ENCODE measurements around the gene CALML5.

Gene CALML5

GRCh38 chr10:5515948-5516761, 16.8 kb upstream of the CALML5 start:
- no peak for DNase-seq (ENCODE audit: low spot score)

GRCh38 chr10:5514226-5514850, 15.0 kb upstream of the CALML5 start:
- no peak for DNase-seq (ENCODE audit: low spot score)

DNA sequence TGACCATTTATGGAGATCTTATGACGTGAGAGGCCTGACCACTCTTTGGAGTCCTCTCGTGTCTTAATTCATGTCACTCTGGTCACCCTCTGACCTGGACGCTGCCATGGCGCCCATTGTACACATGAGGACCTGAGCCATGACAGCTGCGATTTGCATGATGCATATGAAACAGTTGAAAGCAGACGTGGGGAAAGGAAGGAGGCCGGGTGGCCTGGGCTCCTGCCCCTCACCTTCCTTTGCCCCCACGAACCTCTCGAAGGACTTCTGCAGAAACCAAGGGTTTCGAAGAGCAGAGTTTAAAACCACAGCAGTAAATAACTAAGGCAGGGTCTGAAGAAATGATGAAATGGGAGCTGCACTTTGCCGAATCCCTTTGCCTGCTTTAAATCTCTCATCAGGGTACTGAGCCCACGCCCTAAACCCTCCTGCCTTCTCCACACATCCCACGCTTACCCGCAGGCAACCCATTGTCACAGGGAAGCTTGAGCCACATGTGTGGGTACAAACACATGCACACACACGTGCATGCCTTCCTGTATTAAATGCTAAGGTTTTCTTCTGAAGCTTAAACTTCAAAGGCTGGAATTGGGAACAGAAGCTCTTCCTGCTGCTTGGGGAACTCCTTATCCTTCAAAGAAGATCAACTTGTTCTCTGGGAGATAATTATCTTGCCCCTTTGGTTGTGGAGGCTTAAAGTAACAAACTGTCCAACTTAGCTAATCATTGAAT, 13.7 kb upstream of the CALML5 start:
- no peak for DNase-seq (ENCODE audit: low spot score)

DNA sequence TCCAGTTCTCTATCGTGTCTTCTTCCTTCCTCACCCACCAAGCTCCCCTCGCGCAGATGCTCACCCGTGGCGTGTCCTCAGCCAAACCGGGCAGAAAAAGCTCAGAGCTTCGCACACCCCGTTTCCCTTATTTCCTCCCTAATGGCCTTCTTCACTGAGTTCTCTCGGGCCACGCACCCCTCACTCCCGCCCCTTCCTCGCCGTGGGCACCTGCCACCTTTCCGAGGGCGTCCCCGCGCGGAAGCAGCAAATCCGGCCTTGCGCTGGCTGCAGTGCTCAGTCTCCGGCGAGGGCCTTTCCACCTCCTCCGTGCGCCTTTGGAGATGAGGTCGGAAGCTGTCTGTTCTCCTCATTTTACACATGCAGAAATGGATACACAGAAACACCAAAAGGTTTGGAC, 13.0 kb upstream of the CALML5 start:
- DNase-seq (ENCODE audit: low spot score): no peak

- no peak for DNase-seq (ENCODE audit: low spot score)
These were observed 12.5 kb upstream of the CALML5 start for GRCh38 chr10:5511885-5512280.

DNA sequence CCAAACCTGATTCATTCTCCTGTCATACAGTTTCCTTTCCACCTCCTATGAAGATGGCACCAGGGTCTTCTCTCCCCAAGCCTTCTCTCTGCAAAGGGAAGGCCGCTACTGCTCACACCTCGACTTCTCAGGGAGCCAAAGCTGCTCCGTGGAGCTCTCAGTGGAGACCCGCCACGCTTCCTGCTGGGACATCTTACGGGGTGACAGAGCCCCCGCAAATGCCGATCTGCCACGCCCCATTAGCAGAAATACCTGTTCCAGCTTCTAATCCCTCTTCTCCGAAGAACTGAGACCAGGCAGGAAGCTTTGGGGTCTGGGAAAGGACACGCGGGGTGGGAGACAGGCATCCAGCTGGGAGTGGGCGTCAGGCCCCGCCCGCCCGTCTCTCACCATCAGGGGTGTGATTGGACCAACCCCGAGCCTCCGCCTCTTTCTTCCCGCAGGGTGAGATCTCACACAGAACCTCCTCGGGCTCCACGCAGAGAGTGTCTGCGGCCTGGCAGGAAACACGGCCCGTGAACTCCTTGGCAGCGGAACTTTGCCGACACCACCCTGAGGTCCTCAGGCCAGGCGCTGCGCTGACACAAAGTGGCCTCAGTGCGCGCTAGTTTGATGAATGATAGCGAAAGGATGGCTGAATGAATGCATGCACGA, 12.0 kb upstream of the CALML5 start:
- DNase-seq (ENCODE audit: low spot score): no peak

DNA sequence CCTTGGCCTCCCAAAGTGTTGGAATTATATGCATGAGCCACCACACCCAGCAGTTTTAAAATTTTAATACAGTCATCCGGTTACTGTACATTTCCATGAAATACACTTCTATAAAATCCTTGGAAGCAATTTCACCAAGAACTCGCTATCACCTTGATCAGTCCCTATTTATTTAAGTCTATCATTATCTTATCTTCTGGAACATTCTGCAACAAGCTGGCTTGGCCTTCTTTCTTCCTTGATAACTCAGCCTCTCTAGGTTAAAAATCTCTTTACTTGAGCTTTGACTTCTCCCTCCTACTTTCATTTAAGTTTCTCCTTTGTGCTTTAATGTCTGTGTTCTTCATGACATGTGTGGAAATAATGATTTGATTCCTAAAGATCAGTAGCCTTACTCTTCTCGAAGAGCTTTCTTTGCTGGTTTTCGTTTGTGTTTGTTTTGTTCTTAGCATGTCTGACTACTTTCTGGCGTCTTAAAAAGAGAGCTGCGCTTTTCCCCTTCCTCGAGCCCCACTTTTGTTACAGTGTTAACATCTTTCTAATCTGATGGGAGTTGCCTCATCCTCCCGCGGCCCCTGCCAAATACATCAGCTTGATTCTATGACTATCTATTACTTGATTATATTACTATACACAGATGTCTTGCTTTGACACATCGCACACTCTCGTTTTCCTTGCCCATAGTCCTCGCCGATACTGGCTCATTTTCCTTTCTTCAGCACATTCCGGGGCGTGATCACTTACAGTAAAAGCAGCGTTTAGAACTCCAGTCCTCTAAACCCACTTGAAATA, 11.1 kb upstream of the CALML5 start:
- no peak for DNase-seq (ENCODE audit: low spot score)

DNA sequence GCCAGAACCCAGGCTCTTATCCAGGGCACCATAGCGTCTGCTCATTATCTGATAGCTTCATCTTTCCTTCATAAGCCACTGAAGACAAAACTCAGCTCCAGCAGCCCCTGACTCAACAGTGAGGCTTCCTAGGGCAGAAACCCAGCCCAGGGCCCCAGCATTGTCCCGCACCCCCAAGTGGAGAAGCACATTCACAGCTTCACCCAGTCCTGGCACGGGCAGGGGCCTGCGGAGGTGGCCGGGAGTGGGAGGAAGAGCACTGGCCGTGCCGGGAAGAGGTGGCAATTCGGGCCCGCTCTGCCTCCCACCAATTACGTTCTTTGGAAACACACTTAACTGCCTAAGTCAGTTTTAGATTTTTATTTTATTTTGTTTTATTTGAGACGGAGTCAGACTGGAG, 10.3 kb upstream of the CALML5 start:
- DNase-seq (ENCODE audit: low spot score): no peak

DNA sequence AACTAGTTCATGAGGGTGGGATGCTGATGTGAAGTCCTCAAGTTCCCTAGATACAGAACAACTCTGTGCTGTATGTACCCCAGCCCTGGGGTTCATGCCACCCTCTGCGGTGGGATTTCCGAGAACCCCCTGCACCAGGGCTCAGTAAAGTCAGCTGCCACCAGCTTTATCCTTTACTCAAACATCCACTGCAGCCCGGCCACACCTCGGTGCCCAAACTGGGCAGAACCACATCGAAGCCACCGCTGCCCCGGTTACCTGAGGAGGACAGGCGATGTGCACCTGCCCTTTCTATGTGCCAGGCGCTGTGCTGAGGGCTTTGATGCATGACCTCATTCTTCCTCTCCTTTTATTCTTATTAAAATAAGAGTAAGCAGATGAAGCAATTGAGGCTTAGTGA, 9.9 kb upstream of the CALML5 start:
- DNase-seq (ENCODE audit: low spot score): no peak

DNA sequence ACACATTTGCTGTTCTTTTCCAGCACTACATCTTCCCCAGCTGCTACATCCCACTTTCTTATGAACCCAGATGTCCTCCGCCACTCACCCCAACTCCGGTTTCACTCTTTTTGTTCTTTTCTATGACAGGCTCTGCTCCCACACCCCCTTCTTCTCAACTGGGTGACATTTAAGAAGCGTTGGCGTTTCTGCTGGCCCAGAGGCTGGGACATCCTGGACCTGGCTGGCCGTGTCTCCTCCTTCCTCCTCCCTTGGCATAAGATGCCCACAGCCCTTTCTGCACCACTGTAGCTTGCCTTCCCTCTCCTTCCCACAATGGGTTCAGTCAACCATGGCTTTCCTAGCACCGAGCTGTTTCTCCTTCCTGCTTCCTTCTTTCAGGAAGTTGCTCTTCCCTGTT, 9.4 kb upstream of the CALML5 start:
- DNase-seq (ENCODE audit: low spot score): no peak

DNA sequence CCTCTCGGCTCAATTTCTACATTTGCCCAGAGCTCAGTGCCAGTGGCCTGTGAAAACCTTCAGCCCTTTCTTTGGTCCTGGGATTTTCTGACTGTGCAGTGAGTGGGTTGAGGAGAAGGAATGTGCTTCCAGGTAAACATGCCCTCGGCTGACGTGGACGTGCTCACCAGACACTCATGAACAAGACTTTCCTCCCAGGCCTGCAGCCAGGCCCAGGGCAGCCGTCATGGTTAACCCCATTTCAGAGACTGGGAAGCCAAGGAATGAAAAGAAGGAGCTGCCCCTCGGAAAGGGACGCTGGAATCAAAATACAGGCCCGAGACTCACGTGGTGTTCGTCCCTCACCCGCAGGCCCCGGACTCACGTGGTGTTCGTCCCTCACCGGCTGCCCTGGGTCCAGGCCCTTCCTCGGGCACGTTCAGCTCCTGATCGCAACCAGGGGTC, 8.8 kb upstream of the CALML5 start:
- no peak for DNase-seq (ENCODE audit: low spot score)

DNA sequence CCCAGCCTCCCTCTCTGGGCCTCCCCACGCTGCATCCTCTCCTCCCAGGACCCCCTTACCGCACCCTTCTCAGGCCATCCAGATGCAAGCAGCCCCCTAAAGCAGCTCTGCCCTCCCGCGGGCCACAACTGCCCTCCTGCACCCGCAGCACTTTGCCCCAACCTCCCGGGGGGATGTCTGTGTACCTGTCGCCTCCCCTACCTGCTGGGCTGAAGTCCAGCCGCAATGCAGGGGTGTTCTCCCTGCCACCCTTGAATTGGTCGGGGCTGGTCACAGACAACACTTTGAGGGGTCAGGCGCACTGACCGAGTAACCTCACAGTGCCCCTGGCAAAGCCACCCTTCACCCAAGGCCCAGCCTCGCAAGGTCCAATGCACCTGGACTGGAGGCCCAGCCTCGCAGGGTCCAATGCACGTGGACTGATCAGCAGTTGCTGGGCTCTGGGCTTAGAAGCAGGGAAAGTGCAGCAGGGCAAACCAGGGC, 8.3 kb upstream of the CALML5 start:
- DNase-seq (ENCODE audit: low spot score): no peak

DNA sequence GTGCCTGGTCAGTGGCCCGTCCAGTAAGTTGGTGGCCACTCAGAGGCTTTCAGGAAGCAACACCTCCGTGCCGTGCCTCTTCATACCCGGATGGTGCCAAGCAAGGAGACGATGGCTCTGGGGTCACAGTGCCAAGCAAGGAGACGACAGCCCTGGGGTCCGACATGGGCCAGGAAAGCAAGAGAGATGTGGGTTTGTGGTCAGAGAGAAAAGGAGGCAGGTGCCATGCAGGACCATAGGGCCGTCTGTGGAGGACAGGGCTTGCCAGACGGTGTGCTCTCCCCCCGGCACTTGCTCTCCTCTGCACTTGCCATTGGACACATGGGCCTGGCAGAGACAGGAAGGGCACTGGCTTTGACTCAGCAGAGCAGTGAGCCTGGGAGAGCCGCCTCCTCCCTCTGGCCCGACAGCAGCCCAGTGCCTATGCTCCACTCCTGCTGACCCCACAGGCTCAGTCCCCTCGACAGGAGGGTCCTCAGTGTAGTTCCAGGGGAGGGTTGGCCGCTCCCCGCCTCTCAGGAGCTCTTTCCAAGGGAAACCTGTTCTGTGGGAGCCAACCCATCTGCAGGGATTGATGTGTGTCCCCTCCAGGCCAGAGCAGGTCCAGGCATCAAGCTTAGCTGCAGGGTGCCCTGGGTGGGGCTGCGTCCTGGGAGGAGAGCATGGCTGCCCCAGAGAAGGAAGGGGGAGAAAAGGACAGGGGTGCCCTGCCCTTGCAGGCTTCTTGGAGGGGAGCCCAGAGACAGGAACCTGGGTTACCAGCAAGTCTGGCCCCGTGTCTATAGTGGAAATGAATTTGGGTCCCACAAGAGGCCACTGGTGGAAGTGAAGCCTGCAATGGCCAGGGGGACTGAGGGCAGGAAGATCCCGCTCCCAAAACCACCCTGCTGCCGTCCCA, 7.6 kb upstream of the CALML5 start:
- DNase-seq (ENCODE audit: low spot score): no peak

GRCh38 chr10:5506246-5506645, 6.9 kb upstream of the CALML5 start:
- DNase-seq (ENCODE audit: low spot score): no peak

DNA sequence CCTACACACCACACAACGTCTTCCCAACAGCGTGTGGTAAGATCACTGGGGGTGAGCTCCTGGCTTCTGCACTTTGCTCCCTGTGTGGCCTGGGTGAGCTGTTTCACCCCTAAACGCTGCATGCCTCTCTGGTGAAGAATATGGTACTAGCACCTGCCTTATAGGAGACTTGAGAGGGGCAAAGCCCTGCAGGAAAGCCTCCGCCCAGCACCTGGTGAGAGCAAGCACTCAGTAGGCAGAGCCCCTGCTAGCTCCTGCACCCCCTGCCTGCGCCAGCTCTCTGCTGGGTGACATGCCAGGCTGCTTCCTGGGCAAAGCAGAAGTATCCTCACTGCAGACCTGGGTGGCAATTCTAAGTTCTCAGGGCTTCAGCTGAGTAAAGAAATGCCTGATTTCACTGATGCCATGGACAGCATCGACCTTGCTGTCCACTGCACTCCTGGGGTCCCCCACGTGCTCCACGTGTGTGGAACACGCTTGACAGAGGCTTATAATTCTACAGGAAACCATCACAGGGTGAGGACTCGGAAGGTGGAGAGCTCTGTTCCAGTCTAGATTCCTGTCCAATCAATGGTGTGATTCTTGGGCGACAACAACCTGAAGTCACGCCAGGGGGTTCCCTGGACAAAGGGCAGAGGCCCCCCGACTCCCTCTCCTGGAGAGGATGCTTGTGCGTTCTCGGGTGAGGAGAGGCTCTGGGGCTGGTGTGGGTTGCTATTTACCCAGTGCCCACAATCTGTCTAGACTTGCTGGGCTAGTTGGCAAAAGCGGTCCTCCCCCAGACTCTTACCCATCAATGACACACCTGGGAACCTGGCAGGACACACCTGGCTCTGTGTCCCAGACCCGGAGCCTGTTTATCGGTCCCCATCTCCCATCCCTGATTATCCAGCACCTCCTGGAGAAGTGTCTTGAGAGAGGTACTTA, 5.0 kb upstream of the CALML5 start:
- no peak for DNase-seq (ENCODE audit: low spot score)

- DNase-seq (ENCODE audit: low spot score): no peak
These were observed 4.1 kb upstream of the CALML5 start for GRCh38 chr10:5503477-5503835.

DNA sequence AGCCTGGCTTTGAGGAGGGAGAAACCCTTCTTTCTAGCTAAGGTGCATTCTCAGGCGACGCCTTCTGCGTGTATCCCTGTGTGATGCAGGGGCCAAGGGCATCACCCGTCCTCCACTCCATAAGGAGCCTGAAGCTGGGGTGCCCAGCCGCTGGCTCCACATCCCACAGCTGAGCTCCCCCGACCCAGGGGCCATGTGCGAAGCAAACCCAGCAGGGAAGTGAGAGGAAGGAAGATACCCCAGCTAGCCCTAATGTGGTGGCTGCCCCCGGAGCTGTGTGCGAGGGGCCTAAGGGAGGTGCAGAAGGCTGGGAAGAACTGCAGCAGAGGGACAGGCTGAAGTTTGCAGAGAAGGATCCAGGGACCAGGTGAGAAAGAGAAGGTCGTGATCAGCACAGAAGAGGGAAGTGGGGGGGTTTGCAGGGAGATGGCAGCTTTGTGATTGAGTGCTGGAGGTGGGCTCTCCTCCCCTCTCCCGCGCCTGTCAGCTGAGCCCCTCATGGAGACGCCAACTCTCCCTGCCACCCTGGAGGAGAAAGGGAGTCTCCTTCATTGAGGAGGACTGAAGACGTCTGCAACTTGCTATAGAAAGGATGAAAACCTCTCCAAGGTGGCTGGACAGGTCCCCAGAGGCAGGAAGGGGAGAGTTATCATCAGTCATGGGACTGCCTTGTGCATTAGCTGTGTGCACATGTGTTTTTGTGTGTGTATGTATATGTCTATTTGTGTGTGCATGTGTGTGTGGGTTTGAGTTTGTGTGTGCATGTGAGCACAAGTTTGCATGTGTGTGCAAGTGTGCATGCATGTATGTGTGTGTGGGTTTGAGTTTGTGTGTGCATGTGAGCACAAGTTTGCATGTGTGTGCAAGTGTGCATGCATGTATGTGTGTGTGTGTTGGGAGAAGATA, 3.5 kb upstream of the CALML5 start:
- no peak for DNase-seq (ENCODE audit: low spot score)

DNA sequence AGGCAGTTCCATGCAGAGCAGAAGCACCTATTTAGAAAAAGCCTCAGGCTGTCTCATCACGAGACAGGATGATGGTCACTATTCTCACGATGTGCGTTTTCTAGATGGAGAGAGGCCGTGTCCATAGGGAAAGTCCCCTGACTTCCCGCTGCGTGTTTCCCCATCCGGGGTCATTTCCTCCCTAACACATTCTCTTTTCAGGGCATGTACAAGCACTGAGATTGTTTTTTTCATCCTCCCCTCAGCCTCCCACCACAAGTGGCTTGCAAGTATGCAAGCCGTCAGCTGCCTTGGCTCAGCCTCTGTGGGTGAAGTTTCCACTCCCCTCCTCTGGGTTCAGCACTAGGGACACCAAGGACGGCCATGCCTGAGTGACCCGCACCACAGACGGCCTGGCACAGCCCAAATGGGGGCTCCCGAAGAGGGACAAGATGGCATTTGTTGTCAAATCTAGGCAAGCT, 2.7 kb upstream of the CALML5 start:
- DNase-seq (ENCODE audit: low spot score): no peak
